GM20000 (cell line): Measurements from ENCODE around the gene RAPGEF2.
"Not testable (repeated sequence)": the region's sequence is repeated elsewhere in the genome, so short reads cannot be mapped to it uniquely, and the experiment has no call there.

Experiments used
- DNase-seq: peaks from one replicate; pipeline ENCODE4 v3.0.0; 2012; ENCODE audit warnings: low spot score
- TF ChIP-seq, protein P1 (sequence below): IDR thresholded peaks from 2 replicates; pipeline ENCODE4 v1.5.1; 2012; ENCODE audit warnings: mild to moderate bottlenecking, control low read depth; ENCODE audit errors: extremely low read depth, missing control alignments

RAPGEF2 gene

DNA sequence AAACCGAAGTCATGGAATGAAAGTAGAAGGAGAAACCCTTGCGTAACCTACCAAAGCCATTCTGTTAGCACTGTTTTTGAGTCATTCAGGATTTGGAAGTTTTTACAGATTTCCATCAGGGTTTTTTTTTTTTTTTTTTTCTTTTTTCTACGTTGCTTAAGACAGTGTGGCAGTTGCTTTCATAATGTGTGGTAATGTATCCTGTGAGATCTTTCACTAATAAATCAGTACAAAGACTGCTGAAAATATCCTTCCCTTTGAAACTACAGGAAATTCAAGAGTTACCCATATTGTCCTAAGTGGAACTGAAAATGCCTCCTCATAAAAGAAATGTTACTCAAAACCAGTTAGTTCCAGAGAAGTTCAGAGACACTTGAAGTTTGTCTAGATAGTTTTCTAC, 137.8 kb downstream of the RAPGEF2 start:
- TF ChIP-seq, protein P1, sequence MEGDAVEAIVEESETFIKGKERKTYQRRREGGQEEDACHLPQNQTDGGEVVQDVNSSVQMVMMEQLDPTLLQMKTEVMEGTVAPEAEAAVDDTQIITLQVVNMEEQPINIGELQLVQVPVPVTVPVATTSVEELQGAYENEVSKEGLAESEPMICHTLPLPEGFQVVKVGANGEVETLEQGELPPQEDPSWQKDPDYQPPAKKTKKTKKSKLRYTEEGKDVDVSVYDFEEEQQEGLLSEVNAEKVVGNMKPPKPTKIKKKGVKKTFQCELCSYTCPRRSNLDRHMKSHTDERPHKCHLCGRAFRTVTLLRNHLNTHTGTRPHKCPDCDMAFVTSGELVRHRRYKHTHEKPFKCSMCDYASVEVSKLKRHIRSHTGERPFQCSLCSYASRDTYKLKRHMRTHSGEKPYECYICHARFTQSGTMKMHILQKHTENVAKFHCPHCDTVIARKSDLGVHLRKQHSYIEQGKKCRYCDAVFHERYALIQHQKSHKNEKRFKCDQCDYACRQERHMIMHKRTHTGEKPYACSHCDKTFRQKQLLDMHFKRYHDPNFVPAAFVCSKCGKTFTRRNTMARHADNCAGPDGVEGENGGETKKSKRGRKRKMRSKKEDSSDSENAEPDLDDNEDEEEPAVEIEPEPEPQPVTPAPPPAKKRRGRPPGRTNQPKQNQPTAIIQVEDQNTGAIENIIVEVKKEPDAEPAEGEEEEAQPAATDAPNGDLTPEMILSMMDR = no peak
- DNase-seq = no peak

DNA sequence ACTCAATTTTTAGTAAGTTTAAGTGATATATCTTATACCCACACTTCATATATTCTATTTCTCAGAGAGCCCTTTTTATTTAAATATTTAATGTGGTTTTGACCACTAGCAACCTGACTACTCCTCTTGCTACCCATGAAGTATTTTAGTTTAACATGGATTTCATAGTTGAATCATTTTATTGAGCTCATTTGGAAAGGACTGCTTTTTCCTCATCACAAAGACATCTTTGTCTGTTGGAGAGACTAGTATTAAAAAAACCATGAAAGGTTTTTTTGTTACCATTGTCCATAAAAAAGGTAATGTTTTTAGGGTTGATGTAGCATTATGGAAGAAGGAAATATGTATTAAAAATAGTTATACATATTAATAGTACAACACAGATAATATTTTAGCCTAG, 139.5 kb downstream of the RAPGEF2 start:
- no peak for DNase-seq

DNA sequence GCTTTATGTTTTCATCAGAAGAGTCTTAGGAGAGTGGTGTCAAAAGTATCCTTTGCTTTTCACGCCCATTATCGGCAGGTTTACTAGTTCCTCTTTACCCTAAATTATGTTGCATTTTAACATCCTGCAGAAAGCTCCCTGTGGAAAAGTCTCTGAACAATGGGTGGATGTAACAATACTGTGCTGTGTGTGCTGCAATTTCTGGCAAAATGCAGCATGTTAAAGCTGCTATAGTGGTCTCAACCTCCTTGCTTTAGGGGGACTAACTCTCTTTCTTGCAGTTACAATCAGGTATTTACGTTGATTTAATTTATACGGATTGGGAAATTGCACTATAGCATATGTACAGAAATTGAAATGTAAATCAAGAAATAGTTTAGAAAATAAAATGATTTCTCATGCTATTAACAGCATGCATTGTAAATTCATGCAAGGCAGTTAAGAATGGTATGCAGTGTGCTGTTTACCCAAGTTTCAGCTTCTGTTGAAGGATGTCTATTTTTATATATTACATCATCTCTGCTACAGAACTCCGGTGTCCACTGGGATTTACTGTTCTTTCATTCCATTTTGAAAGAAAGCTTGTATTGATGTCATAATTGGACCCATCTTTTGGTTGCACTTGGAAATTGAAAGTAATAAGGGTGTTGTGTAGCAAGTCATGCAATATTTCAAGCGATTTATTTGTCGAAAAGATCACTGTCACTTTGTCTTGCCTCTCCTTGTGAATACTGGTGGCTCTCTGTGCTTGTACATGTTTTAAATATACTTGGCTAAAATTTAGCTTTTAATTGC, 145.7 kb downstream of the RAPGEF2 start:
- TF ChIP-seq, protein P1 = no peak
- peak; percentile 12 for DNase-seq

More for the DNA sequence above, 139.5 kb downstream of the RAPGEF2 start:
- TF ChIP-seq, protein P1 = no peak

DNA sequence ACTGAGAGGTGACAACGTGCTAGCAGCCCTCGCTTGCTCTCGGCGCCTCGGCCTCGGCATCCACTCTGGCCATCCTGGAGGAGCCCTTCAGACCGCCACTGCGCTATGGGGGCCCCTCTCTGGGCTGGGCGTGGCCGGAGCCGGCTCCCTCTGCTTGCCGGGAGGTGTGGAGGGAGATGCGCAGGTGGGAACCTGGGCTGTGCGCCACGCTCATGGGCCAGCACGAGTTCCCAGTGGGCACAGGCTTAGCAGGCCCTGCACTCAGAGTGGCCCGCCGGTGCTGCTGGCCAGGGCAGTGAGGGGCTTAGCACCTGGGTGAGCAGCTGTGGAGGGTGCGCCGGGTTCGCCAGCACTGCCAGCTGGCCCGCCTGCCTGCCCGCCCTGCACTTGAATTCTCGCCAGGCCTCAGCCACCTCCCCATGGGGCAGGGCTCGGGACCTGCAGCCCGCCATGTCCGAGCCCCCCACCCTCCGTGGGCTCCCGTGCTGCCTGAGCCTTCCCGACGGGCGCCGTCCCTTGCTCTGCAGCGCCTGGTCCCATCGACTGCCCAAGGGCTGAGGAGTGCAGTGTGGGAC, 148.0 kb downstream of the RAPGEF2 start:
- no peak for DNase-seq
- TF ChIP-seq, protein P1 = no peak

DNA sequence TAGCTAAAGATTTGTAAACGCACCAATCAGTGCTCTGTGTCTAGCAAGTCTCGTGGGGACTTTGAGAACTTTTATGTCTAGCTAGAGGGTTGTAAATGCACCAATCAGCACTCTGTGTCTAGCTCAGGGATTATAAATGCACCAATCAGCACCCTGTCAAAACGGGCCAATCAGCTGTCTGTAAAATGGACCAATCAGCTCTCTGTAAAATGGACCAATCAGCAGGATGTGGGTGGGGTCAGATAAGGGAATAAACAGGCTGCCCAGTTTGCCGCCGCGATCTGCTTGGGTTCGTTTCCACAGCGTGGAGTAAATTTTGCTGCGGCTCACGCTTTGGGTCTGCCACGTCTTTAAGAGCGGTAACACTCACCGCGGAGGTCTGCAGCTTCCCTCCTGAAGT, 148.7 kb downstream of the RAPGEF2 start:
- DNase-seq = not testable (repeated sequence)

DNA sequence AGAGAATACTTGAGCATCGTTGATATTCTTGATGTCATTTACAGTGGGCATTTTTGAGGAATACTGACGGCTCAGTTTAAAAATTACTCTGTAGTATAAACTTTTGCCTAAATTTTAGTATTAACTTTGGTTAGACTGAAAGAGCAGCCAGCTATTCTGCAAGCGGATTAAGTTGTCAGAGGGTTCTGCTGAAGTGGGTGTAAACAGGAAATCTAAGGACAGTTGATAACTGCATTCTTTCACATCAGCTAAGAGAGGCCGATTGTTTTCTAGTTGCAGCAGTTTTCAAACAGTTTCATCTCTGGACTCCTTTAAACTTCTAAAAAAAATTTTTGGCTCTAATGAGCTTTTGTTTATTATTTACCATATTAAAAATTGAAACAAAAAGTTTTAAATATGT, 149.6 kb downstream of the RAPGEF2 start:
- TF ChIP-seq, protein P1 = no peak
- DNase-seq = peak; percentile 19

DNA sequence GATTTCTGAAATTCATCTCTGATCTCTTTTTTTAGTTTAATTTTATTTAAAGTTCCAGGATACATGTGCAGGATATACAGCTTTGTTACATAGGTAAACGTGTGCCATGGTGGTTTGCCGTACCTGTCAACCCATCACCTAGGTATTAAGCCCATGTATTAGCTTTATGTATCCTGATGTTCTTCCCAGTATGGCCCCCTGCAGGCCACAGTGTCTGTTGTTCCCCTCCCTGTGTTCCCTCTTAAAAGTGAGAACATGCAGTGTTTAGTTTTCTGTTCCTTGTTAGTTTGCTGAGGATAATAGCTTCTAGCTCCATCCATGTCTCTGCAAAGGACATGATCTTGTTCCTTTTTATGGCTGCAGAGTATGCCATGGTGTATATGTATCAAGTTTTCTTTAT, 153.2 kb downstream of the RAPGEF2 start:
- TF ChIP-seq, protein P1 = no peak
- no peak for DNase-seq

DNA sequence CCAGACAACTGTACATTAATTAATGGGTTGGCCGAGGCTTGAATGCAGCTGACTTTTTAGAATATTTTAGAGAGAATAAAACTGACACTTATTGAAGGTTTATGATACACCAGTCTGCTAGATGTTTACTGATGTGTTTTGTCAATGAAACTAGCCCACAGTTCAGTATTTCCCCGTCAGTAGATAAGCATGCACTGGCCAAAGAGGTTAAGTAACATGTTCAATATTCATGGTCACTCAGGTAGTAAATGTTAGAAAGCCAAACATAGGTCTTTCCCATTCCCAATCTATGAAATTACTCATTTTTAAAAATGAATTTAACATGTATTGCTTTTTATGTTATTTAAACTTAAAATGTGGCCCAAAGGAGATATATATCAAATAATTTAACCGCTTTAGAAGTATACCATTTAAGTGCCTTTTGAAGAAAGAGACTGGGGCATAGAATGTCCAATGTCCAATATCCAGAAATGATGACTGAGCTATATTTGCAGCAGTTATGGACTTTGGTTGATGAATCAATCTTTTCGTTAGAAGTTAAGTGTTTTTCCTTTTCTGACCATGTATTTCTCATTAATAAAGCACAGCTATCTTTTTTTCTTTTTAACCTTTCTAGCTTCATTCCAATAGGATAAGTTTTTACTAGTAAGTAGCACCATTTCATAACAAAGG, 156.1 kb downstream of the RAPGEF2 start:
- TF ChIP-seq, protein P1 = no peak
- no peak for DNase-seq
